WTC11 (cell line): Measurements from ENCODE around the gene RPTOR. TPM values are rescaled to one million over a fixed set of nuclear protein-coding genes. Genes with fewer than 3 reads are reported as not detected.

Source experiments
- ATAC-seq: fragments of 200-7000 bp; cut with Tn5 transposase; 2 replicates; pipeline ENCODE4 v1.10.0; 2021; ENCODE audit warnings: mild to moderate bottlenecking, moderate library complexity
- CTCF ChIA-PET: fragments of 300-600 bp; sonication (Branson Sonifier 250); formaldehyde crosslinking; loops from one replicate; lab custom pipeline; 2021; ENCODE audit warnings: antibody characterized with exemption; lab: Charles Lee
- POLR2A ChIA-PET: fragments of 350-600 bp; sonication (Branson Sonifier 250); formaldehyde crosslinking; loops from one replicate; lab custom pipeline; 2021; ENCODE audit warnings: antibody characterized with exemption; lab: Charles Lee
- DNase-seq: peaks from one replicate; pipeline ENCODE4 v3.0.0; 2021; ENCODE audit warnings: low spot score
- H3K27ac Mint-ChIP-seq: 2 replicates; pipeline ENCODE4 v1.8.0; 2021; ENCODE audit warnings: mixed read lengths
- H3K27me3 Mint-ChIP-seq: 2 replicates; pipeline ENCODE4 v1.8.0; 2021; ENCODE audit warnings: low read depth, mild to moderate bottlenecking, moderate library complexity, mixed read lengths
- H3K36me3 Mint-ChIP-seq: 2 replicates; pipeline ENCODE4 v1.8.0; 2021; ENCODE audit warnings: mixed read lengths
- H3K4me1 Mint-ChIP-seq: 2 replicates; pipeline ENCODE4 v1.8.0; 2022; ENCODE audit warnings: mixed read lengths
- H3K4me3 Mint-ChIP-seq: 2 replicates; pipeline ENCODE4 v1.8.0; 2021; ENCODE audit warnings: mild to moderate bottlenecking, moderate library complexity, mixed read lengths
- H3K9me3 Mint-ChIP-seq: 2 replicates; pipeline ENCODE4 v1.8.0; 2021; ENCODE audit warnings: mixed read lengths
- FOXK1 ChIP-seq: sonication (generic); formaldehyde crosslinking; IDR thresholded peaks from 2 replicates; pipeline ENCODE4 v1.8.0; 2022; ENCODE audit warnings: mild to moderate bottlenecking, moderate library complexity, missing genetic modification reagents
- FOXP4 ChIP-seq: sonication (generic); formaldehyde crosslinking; IDR thresholded peaks from 2 replicates; pipeline ENCODE4 v1.8.0; 2022; ENCODE audit warnings: mild to moderate bottlenecking, missing genetic modification reagents
- MXD4 ChIP-seq: fragments of 250-450 bp; sonication (Bioruptor Pico); IDR thresholded peaks from 2 replicates; pipeline ENCODE4 v1.8.0; 2021; ENCODE audit warnings: mild to moderate bottlenecking, moderate library complexity, borderline replicate concordance
- NFYB ChIP-seq: sonication (generic); formaldehyde crosslinking; conservative IDR thresholded peaks from 2 replicates; pipeline ENCODE4 v1.8.0; 2022; ENCODE audit warnings: low read depth, missing genetic modification reagents
- NR3C1 ChIP-seq: sonication (generic); formaldehyde crosslinking; conservative IDR thresholded peaks from 2 replicates; pipeline ENCODE4 v1.8.1; 2023; ENCODE audit warnings: low read depth, mild to moderate bottlenecking, missing genetic modification reagents
- SOX15 ChIP-seq: fragments of 250-450 bp; sonication (Bioruptor Pico); IDR thresholded peaks from 2 replicates; pipeline ENCODE4 v1.9.0; 2021; ENCODE audit warnings: mild to moderate bottlenecking
- ZNF121 ChIP-seq: sonication (generic); formaldehyde crosslinking; IDR thresholded peaks from 2 replicates; pipeline ENCODE4 v1.8.0; 2023; ENCODE audit warnings: missing genetic modification reagents
- ZNF317 ChIP-seq: sonication (generic); formaldehyde crosslinking; IDR thresholded peaks from 2 replicates; pipeline ENCODE4 v1.8.1; 2023; ENCODE audit warnings: low read depth, mild to moderate bottlenecking, moderate library complexity, missing genetic modification reagents, borderline replicate concordance
- ZNF423 ChIP-seq: fragments of 250-450 bp; sonication (Bioruptor Pico); IDR thresholded peaks from 2 replicates; pipeline ENCODE4 v2.1.2; 2022; ENCODE audit warnings: mild to moderate bottlenecking, moderate library complexity
- ZNF532 ChIP-seq: fragments of 250-450 bp; sonication (Bioruptor Pico); IDR thresholded peaks from 2 replicates; pipeline ENCODE4 v1.9.0; 2021; ENCODE audit warnings: mild to moderate bottlenecking, borderline replicate concordance
- total RNA-seq: library from RNA; stranded (reverse); gene quantifications from 3 replicates; pipeline ENCODE4 v1.2.3, GENCODE V29; 2021
- TF ChIP-seq, protein P1 (sequence below): sonication (generic); formaldehyde crosslinking; conservative IDR thresholded peaks from 2 replicates; pipeline ENCODE4 v1.8.1; 2023; ENCODE audit warnings: mild to moderate bottlenecking, low read depth, missing genetic modification reagents, moderate library complexity
- TF ChIP-seq, protein P2 (sequence below): fragments of 250-450 bp; sonication (Bioruptor Pico); IDR thresholded peaks from 2 replicates; pipeline ENCODE4 v1.9.0; 2021; ENCODE audit warnings: mild to moderate bottlenecking
- TF ChIP-seq, protein P3 (sequence below): sonication (generic); formaldehyde crosslinking; IDR thresholded peaks from 2 replicates; pipeline ENCODE4 v1.8.1; 2023; ENCODE audit warnings: mild to moderate bottlenecking, missing genetic modification reagents, moderate library complexity
- TF ChIP-seq, protein P4 (sequence below): sonication (generic); formaldehyde crosslinking; IDR thresholded peaks from 2 replicates; pipeline ENCODE4 v1.8.1; 2022; ENCODE audit warnings: low read depth, mild to moderate bottlenecking, moderate library complexity, missing genetic modification reagents, borderline replicate concordance
- TF ChIP-seq, protein P5 (sequence below): sonication (generic); formaldehyde crosslinking; IDR thresholded peaks from 2 replicates; pipeline ENCODE4 v1.8.1; 2022; ENCODE audit warnings: missing genetic modification reagents, borderline replicate concordance
- TF ChIP-seq, protein P6 (sequence below): fragments of 200-600 bp; IDR thresholded peaks from 2 replicates; pipeline ENCODE4 v1.8.0; 2022; ENCODE audit warnings: antibody characterized with exemption
- TF ChIP-seq, protein P7 (sequence below): sonication (generic); formaldehyde crosslinking; IDR thresholded peaks from 2 replicates; pipeline ENCODE4 v1.8.0; 2022; ENCODE audit warnings: mild to moderate bottlenecking, missing genetic modification reagents
- TF ChIP-seq, protein P8 (sequence below): sonication (generic); formaldehyde crosslinking; IDR thresholded peaks from 2 replicates; pipeline ENCODE4 v1.8.1; 2023; ENCODE audit warnings: mild to moderate bottlenecking, missing genetic modification reagents, moderate library complexity

RPTOR gene
- total RNA-seq, 1 experiment from 2014 or later = 41.0 TPM

DNA sequence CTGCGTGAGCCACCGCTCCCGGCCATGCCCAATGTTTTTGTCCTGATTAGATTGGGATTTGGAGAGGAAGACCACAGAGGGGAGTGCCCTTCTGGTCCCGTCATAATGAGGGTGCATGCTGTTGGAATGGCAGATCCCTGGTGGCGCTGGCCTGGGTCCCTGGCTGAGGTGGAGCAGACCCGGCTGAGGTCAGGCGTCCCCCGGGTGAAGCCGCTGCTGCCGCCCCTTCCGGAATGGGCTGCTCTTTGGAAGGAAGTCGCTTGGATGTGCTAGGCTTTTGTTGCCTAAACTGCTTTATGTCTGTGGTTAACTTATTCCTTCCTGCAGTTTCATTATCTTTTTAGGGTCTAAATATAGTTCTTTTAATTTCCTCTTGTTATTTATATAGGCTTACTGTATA lies 326.7 kb downstream of the RPTOR start (continued):
- TF ChIP-seq FOXP4 (CRISPR knock-in tag) (no peak), ZNF532 (no peak)
- TF ChIP-seq, protein P1, sequence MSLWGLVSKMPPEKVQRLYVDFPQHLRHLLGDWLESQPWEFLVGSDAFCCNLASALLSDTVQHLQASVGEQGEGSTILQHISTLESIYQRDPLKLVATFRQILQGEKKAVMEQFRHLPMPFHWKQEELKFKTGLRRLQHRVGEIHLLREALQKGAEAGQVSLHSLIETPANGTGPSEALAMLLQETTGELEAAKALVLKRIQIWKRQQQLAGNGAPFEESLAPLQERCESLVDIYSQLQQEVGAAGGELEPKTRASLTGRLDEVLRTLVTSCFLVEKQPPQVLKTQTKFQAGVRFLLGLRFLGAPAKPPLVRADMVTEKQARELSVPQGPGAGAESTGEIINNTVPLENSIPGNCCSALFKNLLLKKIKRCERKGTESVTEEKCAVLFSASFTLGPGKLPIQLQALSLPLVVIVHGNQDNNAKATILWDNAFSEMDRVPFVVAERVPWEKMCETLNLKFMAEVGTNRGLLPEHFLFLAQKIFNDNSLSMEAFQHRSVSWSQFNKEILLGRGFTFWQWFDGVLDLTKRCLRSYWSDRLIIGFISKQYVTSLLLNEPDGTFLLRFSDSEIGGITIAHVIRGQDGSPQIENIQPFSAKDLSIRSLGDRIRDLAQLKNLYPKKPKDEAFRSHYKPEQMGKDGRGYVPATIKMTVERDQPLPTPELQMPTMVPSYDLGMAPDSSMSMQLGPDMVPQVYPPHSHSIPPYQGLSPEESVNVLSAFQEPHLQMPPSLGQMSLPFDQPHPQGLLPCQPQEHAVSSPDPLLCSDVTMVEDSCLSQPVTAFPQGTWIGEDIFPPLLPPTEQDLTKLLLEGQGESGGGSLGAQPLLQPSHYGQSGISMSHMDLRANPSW (CRISPR knock-in tag) = no peak

DNA sequence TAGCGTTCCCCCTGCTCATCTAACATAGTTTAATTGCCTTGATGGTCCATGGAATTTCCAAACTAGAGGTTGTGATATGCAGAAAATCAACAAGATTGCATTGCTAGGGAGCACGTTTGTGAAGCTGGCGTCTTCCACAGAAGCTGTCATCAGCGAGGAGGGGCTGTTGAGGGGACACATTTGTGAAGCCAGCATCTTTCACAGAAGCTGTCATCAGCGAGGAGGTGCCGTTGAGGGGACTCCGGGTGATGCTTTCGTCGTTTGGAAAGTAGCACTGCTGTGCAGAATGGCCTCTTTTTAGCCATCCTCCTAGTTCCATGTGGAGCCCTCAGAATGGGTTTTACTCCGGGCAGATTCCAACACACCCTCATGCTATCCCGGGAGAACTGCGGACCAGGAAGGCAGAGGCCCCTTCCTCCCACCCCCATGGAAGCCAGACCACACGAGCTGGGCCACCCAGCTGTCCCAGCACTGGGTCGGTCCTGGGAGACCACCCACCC lies 327.4 kb downstream of the RPTOR start:
- ATAC-seq = no peak
- Mint-ChIP-seq H3K4me1 (peaks cover 30% of the 10 kb centered on the region), H3K9me3 (no peaks in the 10 kb centered on the region), H3K27me3 (no peaks in the 10 kb centered on the region), H3K36me3 (0 out of 2 replicates have a peak, but pooled peaks cover 6% of the 10 kb centered on the region), H3K4me3 (no peak overlapping the region), H3K27ac (no peak overlapping the region; the same call in 1 of the 2 replicates)
- DNase-seq = peak; percentile 5
- CTCF ChIA-PET = interaction anchor here (1.4 to 3.7 kb wide), 2 partner anchors 12 to 27 kb away, joined by 5 to 28 read pairs; no protein-coding TSS in a partner anchor
- POLR2A ChIA-PET = no interaction called here
- TF ChIP-seq SOX15 (CRISPR knock-in tag) (no peak), NR3C1 (CRISPR knock-in tag) (no peak), ZNF317 (CRISPR knock-in tag) (no peak), ZNF423 (CRISPR knock-in tag) (no peak), MXD4 (CRISPR knock-in tag) (no peak), ZNF121 (CRISPR knock-in tag) (no peak), NFYB (CRISPR knock-in tag) (no peak), FOXK1 (CRISPR knock-in tag) (no peak)
- TF ChIP-seq, protein P2, sequence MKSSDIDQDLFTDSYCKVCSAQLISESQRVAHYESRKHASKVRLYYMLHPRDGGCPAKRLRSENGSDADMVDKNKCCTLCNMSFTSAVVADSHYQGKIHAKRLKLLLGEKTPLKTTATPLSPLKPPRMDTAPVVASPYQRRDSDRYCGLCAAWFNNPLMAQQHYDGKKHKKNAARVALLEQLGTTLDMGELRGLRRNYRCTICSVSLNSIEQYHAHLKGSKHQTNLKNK = no peak
- TF ChIP-seq, protein P3, sequence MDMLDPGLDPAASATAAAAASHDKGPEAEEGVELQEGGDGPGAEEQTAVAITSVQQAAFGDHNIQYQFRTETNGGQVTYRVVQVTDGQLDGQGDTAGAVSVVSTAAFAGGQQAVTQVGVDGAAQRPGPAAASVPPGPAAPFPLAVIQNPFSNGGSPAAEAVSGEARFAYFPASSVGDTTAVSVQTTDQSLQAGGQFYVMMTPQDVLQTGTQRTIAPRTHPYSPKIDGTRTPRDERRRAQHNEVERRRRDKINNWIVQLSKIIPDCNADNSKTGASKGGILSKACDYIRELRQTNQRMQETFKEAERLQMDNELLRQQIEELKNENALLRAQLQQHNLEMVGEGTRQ (CRISPR knock-in tag) = no peak
- TF ChIP-seq, protein P4, sequence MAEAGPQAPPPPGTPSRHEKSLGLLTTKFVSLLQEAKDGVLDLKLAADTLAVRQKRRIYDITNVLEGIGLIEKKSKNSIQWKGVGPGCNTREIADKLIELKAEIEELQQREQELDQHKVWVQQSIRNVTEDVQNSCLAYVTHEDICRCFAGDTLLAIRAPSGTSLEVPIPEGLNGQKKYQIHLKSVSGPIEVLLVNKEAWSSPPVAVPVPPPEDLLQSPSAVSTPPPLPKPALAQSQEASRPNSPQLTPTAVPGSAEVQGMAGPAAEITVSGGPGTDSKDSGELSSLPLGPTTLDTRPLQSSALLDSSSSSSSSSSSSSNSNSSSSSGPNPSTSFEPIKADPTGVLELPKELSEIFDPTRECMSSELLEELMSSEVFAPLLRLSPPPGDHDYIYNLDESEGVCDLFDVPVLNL (CRISPR knock-in tag) = no peak
- TF ChIP-seq, protein P5, sequence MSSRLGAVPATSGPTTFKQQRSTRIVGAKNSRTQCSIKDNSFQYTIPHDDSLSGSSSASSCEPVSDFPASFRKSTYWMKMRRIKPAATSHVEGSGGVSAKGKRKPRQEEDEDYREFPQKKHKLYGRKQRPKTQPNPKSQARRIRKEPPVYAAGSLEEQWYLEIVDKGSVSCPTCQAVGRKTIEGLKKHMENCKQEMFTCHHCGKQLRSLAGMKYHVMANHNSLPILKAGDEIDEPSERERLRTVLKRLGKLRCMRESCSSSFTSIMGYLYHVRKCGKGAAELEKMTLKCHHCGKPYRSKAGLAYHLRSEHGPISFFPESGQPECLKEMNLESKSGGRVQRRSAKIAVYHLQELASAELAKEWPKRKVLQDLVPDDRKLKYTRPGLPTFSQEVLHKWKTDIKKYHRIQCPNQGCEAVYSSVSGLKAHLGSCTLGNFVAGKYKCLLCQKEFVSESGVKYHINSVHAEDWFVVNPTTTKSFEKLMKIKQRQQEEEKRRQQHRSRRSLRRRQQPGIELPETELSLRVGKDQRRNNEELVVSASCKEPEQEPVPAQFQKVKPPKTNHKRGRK = no peak
- TF ChIP-seq, protein P6, sequence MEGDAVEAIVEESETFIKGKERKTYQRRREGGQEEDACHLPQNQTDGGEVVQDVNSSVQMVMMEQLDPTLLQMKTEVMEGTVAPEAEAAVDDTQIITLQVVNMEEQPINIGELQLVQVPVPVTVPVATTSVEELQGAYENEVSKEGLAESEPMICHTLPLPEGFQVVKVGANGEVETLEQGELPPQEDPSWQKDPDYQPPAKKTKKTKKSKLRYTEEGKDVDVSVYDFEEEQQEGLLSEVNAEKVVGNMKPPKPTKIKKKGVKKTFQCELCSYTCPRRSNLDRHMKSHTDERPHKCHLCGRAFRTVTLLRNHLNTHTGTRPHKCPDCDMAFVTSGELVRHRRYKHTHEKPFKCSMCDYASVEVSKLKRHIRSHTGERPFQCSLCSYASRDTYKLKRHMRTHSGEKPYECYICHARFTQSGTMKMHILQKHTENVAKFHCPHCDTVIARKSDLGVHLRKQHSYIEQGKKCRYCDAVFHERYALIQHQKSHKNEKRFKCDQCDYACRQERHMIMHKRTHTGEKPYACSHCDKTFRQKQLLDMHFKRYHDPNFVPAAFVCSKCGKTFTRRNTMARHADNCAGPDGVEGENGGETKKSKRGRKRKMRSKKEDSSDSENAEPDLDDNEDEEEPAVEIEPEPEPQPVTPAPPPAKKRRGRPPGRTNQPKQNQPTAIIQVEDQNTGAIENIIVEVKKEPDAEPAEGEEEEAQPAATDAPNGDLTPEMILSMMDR = no peak
- TF ChIP-seq, protein P7, sequence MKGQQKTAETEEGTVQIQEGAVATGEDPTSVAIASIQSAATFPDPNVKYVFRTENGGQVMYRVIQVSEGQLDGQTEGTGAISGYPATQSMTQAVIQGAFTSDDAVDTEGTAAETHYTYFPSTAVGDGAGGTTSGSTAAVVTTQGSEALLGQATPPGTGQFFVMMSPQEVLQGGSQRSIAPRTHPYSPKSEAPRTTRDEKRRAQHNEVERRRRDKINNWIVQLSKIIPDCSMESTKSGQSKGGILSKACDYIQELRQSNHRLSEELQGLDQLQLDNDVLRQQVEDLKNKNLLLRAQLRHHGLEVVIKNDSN (CRISPR knock-in tag) = no peak
- TF ChIP-seq, protein P8, sequence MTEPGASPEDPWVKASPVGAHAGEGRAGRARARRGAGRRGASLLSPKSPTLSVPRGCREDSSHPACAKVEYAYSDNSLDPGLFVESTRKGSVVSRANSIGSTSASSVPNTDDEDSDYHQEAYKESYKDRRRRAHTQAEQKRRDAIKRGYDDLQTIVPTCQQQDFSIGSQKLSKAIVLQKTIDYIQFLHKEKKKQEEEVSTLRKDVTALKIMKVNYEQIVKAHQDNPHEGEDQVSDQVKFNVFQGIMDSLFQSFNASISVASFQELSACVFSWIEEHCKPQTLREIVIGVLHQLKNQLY (CRISPR knock-in tag) = no peak
